Astrocyte of the cerebellum (primary cell): ENCODE measurements around the gene IGF1R.

Source experiments
- DNase-seq: peaks from one replicate; pipeline ENCODE4 v3.0.0-alpha.2; 2011; ENCODE audit warnings: low read depth
- H3K4me3 ChIP-seq: 2 replicates; pipeline ENCODE4 v1.5.1; 2011; ENCODE audit warnings: mild to moderate bottlenecking, low read depth, low read length, moderate library complexity
- in situ Hi-C: cut with HindIII; loops from 2 replicates; pipeline ENCODE4 v1.10.0; 2017; ENCODE audit warnings: low sequenced_read_pairs
- TF ChIP-seq, protein P1 (sequence below): IDR thresholded peaks from 2 replicates; pipeline ENCODE4 v1.5.1; 2012; ENCODE audit warnings: low read length, low read depth, moderate library complexity, mild to moderate bottlenecking; ENCODE audit errors: missing control alignments

Gene IGF1R

DNA sequence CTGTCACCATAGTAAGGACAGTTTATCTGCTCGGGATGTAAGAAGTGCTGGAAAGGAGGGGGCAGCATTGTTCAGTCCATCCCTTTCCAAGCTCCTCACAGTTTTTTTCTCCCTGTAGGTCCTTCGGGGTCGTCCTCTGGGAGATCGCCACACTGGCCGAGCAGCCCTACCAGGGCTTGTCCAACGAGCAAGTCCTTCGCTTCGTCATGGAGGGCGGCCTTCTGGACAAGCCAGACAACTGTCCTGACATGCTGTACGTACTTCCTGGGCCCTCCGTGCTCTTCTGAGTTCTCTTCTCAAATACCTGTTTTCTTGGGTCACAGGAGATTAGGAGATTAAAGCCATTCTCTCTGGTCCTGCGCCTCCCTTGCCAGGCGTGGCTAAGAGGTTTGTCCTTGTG lies 300.1 kb downstream of the IGF1R start:
- TF ChIP-seq, protein P1, sequence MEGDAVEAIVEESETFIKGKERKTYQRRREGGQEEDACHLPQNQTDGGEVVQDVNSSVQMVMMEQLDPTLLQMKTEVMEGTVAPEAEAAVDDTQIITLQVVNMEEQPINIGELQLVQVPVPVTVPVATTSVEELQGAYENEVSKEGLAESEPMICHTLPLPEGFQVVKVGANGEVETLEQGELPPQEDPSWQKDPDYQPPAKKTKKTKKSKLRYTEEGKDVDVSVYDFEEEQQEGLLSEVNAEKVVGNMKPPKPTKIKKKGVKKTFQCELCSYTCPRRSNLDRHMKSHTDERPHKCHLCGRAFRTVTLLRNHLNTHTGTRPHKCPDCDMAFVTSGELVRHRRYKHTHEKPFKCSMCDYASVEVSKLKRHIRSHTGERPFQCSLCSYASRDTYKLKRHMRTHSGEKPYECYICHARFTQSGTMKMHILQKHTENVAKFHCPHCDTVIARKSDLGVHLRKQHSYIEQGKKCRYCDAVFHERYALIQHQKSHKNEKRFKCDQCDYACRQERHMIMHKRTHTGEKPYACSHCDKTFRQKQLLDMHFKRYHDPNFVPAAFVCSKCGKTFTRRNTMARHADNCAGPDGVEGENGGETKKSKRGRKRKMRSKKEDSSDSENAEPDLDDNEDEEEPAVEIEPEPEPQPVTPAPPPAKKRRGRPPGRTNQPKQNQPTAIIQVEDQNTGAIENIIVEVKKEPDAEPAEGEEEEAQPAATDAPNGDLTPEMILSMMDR = no peak
- H3K4me3 ChIP-seq = no peak overlapping the region
- in situ Hi-C loops = loop anchor here (5.0 kb wide), 1 partner anchor 49 kb away; no protein-coding TSS in a partner anchor
- DNase-seq = no peak

DNA sequence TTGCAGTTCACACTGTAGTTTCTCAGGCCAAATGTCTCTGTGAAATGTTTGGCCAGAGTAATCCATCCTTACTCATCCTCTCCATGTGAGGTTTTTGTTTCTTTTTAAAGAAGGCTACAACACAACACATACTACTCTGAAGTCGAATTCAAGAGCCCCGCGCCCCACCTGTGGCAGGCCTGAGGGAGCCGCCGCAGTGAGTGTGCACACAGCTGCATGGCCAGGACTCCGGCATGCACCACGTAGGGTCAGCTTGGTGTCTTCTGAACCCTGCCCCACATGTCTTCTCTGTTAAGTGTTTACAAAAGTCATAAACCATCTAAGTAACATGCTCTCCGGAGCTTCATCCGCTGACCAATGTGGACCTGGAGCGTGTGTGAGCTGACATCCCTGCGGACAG lies 300.6 kb downstream of the IGF1R start:
- in situ Hi-C loops = loop anchor here (5.0 kb wide), 1 partner anchor 48 kb away; no protein-coding TSS in a partner anchor
- TF ChIP-seq, protein P1 = no peak
- H3K4me3 ChIP-seq = no peak overlapping the region
- DNase-seq = no peak

DNA sequence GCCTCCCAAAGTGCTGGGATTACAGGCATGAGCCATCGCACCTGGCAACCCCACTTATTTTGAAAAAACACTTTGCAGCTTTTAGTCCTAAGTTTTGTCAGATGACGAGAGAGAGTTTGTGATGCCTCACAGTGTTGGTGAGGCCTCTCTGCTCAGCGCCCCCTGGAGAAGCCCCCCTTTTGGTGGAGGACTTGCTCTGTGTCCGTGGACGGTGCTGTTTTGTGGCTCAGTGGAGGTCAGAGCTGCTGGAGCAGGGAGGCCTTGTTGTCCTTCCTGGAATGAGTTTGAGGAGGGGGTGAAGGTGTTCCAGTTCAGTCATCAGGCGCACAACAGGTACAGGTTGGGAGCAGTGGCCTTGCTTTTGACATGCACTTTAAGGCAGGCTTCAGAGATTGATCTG lies 301.3 kb downstream of the IGF1R start:
- in situ Hi-C loops = loop anchor here (5.0 kb wide), 1 partner anchor 48 kb away; no protein-coding TSS in a partner anchor
- no peak overlapping the region for H3K4me3 ChIP-seq
- DNase-seq = no peak
- TF ChIP-seq, protein P1 = no peak

DNA sequence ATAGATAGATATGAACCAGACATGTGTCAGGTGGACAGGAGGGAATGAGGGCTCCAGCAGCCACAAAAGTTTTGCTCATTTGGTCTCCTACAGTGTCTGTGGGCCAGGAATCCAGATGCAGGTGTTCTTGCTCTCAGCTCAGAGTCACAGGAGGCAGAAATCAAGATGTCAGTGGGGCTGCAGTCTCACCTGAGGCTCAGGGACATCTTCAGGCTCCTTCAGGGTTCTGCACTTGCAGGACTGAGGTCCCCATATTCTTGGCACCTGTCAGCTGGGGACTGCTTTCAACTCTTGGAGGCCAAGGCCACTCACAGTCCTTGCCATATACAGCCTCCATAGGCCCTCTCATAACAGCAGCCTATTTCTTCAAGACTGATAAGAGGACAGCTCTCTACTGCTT lies 301.9 kb downstream of the IGF1R start:
- TF ChIP-seq, protein P1 = no peak
- no peak overlapping the region for H3K4me3 ChIP-seq
- in situ Hi-C loops = no loop called here

DNA sequence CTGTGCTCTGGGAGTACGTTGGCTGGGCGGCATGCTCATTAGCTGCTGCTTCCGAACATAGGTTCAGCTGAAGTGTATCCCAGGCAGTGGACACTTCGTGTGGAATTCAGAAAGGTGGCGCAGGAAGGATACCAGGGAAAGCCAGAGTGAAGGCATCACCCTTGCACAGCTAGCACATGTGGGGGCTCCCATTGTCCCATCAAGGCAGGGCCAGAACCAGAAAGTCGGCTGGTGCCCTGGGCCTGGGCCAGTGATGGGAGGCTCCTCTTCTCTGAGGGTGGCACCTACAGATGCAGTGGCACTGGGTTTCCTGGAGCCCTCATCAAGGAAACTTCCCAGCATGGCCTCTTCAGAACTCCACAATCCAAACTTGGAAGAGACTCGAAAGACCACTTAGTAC lies 302.7 kb downstream of the IGF1R start:
- in situ Hi-C loops = no loop called here
- TF ChIP-seq, protein P1 = no peak
- no peak overlapping the region for H3K4me3 ChIP-seq
- DNase-seq = no peak

More for the DNA sequence above, 301.9 kb downstream of the IGF1R start:
- DNase-seq = no peak

DNA sequence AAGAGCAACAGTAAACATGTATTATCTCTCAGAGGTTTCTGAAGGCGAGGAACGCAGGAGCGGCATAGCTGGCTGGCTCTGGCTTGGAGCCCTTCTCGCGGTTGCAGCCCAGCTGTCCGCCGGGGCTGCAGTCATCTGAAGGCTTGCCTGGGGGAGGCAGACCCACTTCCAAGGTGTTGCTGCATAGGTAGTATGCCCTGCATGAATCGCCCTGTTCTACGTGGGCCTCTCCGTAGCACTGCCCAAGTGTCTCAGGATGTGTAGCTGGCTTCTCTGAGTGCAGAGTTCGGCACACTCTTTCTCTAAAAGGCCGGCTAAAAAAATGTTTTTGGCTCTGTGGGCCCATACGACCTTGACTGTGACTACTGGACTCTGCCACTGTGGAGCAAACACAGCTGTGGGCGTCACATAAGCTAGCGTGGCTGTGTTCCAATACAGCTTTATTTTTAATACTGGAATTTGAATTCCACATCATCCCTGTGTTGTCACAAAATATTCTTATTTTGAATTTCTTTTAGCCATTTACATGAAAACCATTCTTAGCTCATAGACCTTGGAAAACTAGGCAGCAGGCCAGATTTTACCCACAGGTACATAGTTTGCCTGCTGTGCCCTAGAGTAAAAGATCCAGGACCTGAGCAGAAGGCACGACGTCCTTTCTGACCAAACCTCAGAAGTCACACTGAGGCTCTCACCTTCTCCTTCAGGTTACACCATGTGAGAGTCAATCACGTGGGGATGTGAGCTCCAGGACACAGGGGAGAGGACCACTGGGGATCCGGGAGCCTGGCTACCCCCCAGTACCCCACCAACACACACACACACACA lies 303.4 kb downstream of the IGF1R start:
- TF ChIP-seq, protein P1 = no peak
- in situ Hi-C loops = no loop called here
- no peak overlapping the region for H3K4me3 ChIP-seq
- no peak for DNase-seq
